Fibroblast of skin of scalp (primary cell): ENCODE measurements around the gene CLHC1. TPM values are rescaled to one million over a fixed set of nuclear protein-coding genes. Genes with fewer than 3 reads are reported as not detected.
"Not testable (repeated sequence)": the region's sequence is repeated elsewhere in the genome, so short reads cannot be mapped to it uniquely, and the experiment has no call there.

Experiments used
- DNase-seq: peaks from one replicate; pipeline ENCODE4 v3.0.0-alpha.2; 2013
- polyA plus RNA-seq, 2 experiments: library from polyadenylated mRNA; unstranded; fragments of 120-200 nt; gene quantifications; one replicate each; pipeline ENCODE4 v1.2.1, GENCODE V29; 2013; ENCODE audit not compliant: insufficient read length in 2 of 2

Gene CLHC1
- 7.7 TPM for polyA plus RNA-seq (2013, experiment 1 of 2; ENCODE audit: insufficient read length)
- 8.8 TPM for polyA plus RNA-seq (2013, experiment 2 of 2; ENCODE audit: insufficient read length)

GRCh38 chr2:55232084-55232862 lies at the start of gene CLHC1, which contains the start of gene RPS27A:
TSS of gene CLHC1 (minus strand) at chr2:55232293. CDS start at chr2:55222411, 9,882 bp downstream.
TSS of gene RPS27A (plus strand) at chr2:55232688. CDS start at chr2:55232825, 137 bp downstream.
- DNase-seq = peak; percentile 94

- DNase-seq = not testable (repeated sequence)
These were observed 48.9 kb upstream of the CLHC1 start for GRCh38 chr2:55280851-55281546.

- DNase-seq = not testable (repeated sequence)
These were observed 47.8 kb upstream of the CLHC1 start for GRCh38 chr2:55279859-55280424.

- not testable (repeated sequence) for DNase-seq
These were observed 47.2 kb upstream of the CLHC1 start for GRCh38 chr2:55279214-55279835.

GRCh38 chr2:55277310-55277709 lies 45.2 kb upstream of the CLHC1 start:
- DNase-seq = no peak

- not testable (repeated sequence) for DNase-seq
These were observed 42.3 kb upstream of the CLHC1 start for GRCh38 chr2:55274346-55274745.

GRCh38 chr2:55269645-55269990 lies 37.5 kb upstream of the CLHC1 start:
- peak; percentile 1 for DNase-seq

GRCh38 chr2:55268907-55269644 lies 37.0 kb upstream of the CLHC1 start, which contains the start of gene MTIF2:
TSS of gene MTIF2 (minus strand) at chr2:55269231. CDS start at chr2:55263858, 5,373 bp downstream.
- peak; percentile 93 for DNase-seq

- peak; percentile 2 for DNase-seq
These were observed 36.3 kb upstream of the CLHC1 start for GRCh38 chr2:55268288-55268906.

- DNase-seq = not testable (repeated sequence)
These were observed 27.5 kb upstream of the CLHC1 start for GRCh38 chr2:55259586-55259985.

GRCh38 chr2:55252832-55253231 lies 20.7 kb upstream of the CLHC1 start:
- no peak for DNase-seq

- no peak for DNase-seq
These were observed 14.9 kb upstream of the CLHC1 start for GRCh38 chr2:55247025-55247424.

- no peak for DNase-seq
These were observed 13.3 kb upstream of the CLHC1 start for GRCh38 chr2:55245411-55245810.

- no peak for DNase-seq
These were observed 10.5 kb upstream of the CLHC1 start for GRCh38 chr2:55242617-55243016.

GRCh38 chr2:55241582-55241981 lies 9.5 kb upstream of the CLHC1 start:
- DNase-seq = not testable (repeated sequence)

GRCh38 chr2:55239656-55240222 lies 7.6 kb upstream of the CLHC1 start:
- DNase-seq = no peak

- no peak for DNase-seq
These were observed 5.0 kb upstream of the CLHC1 start for GRCh38 chr2:55236992-55237543.

- no peak for DNase-seq
These were observed 3.8 kb upstream of the CLHC1 start for GRCh38 chr2:55235724-55236538.

- no peak for DNase-seq
These were observed 1.5 kb upstream of the CLHC1 start for GRCh38 chr2:55233658-55233940.
